HL-60 (cell line): Measurements from ENCODE around the gene ZFPL1.

ENCODE experiments used
- DNase-seq, 2 experiments: peaks; one replicate each; pipeline ENCODE4 v3.0.0-alpha.2; 2010 to 2020; ENCODE audit warnings: low read depth in 1 of 2, low spot score in 1 of 2
- H3K27ac ChIP-seq: fragments of 250-450 bp; sonication (Bioruptor Pico); replicated peaks from 2 replicates; pipeline ENCODE4 v1.5.1; 2020; ENCODE audit warnings: mild to moderate bottlenecking, moderate library complexity
- H3K27me3 ChIP-seq: fragments of 250-450 bp; sonication (Bioruptor Pico); 2 replicates; pipeline ENCODE4 v1.5.1; 2021; ENCODE audit warnings: mild to moderate bottlenecking, moderate library complexity; ENCODE audit not compliant: insufficient read depth, poor library complexity, severe bottlenecking
- H3K4me3 ChIP-seq: replicated peaks from 2 replicates; pipeline ENCODE4 v1.5.1; 2011; ENCODE audit warnings: mild to moderate bottlenecking, control low read depth, low read length; ENCODE audit not compliant: insufficient read depth
- CTCF ChIP-seq: IDR thresholded peaks from one replicate; pipeline ENCODE4 v1.5.1; 2011; ENCODE audit warnings: low read length, control low read depth, inconsistent platforms; ENCODE audit not compliant: insufficient read depth
- GABPA ChIP-seq: IDR thresholded peaks from 2 replicates; pipeline ENCODE4 v1.6.1; 2012; ENCODE audit warnings: low read depth
- POLR2AphosphoS5 ChIP-seq: IDR thresholded peaks from 2 replicates; pipeline ENCODE4 v1.6.1; 2012; ENCODE audit warnings: low read depth
- REST ChIP-seq: IDR thresholded peaks from 2 replicates; pipeline ENCODE4 v1.6.1; 2012; ENCODE audit warnings: low read depth; ENCODE audit not compliant: insufficient replicate concordance
- SPI1 ChIP-seq: IDR thresholded peaks from 2 replicates; pipeline ENCODE4 v1.6.1; 2012; ENCODE audit warnings: low read depth, mild to moderate bottlenecking, borderline replicate concordance

ZFPL1 gene

GRCh38 chr11:65103476-65103875 is 19.5 kb downstream of the ZFPL1 start:
- TF ChIP-seq POLR2AphosphoS5: no peak
- no peak overlapping the region for H3K4me3 ChIP-seq
- no peak overlapping the region for H3K27ac ChIP-seq
- no peaks in the 10 kb centered on the region for H3K27me3 ChIP-seq
- DNase-seq: no peak

- Histone ChIP-seq H3K4me3 (no peak overlapping the region), H3K27me3 (no peaks in the 10 kb centered on the region), H3K27ac (no peak overlapping the region)
- no peak for DNase-seq
- no peak for TF ChIP-seq POLR2AphosphoS5
- TF ChIP-seq REST: no peak
- no peak for TF ChIP-seq CTCF
- no peak for TF ChIP-seq SPI1
- no peak for TF ChIP-seq GABPA
Observed at GRCh38 chr11:65104628-65105027, 20.6 kb downstream of the ZFPL1 start.

- TF ChIP-seq REST (no peak), SPI1 (no peak), CTCF (no peak), GABPA (no peak), POLR2AphosphoS5 (no peak)
- H3K4me3 ChIP-seq: no peak overlapping the region
- DNase-seq: no peak
- H3K27me3 ChIP-seq: no peaks in the 10 kb centered on the region
- H3K27ac ChIP-seq: no peak overlapping the region
Observed at GRCh38 chr11:65107078-65107477, 23.1 kb downstream of the ZFPL1 start.

GRCh38 chr11:65107751-65108468 is 23.9 kb downstream of the ZFPL1 start:
- H3K27ac ChIP-seq: no peak overlapping the region
- TF ChIP-seq SPI1 (no peak), CTCF (no peak)
- no peak overlapping the region for H3K4me3 ChIP-seq
- H3K27me3 ChIP-seq: no peaks in the 10 kb centered on the region
- DNase-seq: no peak
